ENCODE data around the gene RNU5D-1.
"Not testable (repeated sequence)": the region's sequence is repeated elsewhere in the genome, so short reads cannot be mapped to it uniquely, and the experiment has no call there.

RNU5D-1 gene

DNA sequence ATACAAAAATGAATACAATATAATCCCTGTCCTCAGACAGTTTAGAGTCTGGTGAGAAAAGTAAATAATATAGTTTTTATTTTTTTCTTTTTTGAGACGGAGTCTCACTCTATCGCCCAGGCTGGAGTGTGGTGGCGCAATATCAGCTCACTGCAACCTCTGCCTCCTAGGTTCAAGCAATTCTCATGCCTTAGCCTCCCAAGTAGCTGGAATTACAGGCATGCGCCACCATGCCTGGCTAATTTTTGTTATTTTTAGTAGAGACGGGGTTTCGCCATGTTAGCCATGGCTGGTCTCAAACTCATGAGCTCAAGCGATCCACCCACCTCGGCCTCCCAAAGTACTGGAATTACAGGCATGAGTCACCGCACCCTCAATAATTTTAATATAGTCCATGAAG is 31.6 kb downstream of the RNU5D-1 start:
- DNase-seq (ENCODE audit: low read depth in 2 of 2): not testable (repeated sequence)

- DNase-seq (ENCODE audit: low read depth in 2 of 2): no peak
Measured at GRCh38 chr1:44698138-44698537, 32.8 kb downstream of the RNU5D-1 start.

- no peak for DNase-seq (ENCODE audit: low read depth in 2 of 2)
Measured at GRCh38 chr1:44696789-44697345, 34.1 kb downstream of the RNU5D-1 start.

- DNase-seq (ENCODE audit: low read depth in 2 of 2): no peak
Measured at GRCh38 chr1:44696101-44696500, 34.9 kb downstream of the RNU5D-1 start.

DNA sequence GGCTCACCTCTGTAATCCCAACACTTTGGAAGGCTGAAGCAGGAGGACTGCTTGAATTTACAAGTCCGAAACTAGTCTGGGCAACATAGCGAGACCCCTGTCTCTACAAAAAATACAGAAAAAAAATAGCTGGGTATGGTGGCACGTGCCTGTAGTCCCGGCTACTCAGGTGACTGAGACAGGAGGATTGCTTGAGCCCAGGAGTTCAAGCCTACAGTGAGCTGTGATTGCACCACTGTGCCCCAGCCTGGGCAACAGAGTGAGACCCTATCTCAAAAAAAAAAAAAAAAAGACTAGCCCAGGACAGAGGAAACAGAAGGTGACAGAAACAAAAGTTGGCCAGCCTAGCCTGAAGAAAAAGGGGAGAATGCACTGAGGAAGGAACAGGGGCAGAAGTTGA is 35.3 kb downstream of the RNU5D-1 start:
- DNase-seq (ENCODE audit: low read depth in 2 of 2): no peak

DNA sequence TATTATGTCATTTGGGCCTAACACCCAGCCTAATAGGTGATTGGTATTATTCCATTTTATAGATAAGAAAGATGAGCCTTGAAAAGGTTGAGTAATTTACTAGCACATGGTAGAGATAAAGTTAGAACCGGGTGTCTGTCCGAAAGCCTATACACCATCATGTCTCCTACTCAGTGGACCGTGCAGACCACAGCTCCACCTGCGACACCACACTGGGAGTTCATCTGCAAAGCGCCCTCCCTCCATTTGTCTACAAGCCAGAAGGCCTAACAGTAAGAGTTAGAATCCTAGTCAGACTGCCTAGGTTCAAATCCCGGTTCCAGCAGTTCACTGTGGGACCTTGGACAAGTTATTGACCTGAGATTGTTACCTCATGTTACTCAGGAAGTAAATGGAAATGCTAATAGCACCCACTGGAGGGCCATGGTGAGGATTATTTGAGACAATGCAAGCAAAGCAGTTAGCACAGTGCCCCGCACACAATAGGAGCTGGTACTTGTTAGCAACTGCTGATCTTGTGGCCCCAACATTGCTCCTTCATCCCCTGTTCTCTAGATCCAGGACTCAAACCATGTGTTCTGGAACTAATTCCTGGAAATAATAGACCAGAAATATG is 36.0 kb downstream of the RNU5D-1 start:
- no peak for DNase-seq (ENCODE audit: low read depth in 2 of 2)

DNA sequence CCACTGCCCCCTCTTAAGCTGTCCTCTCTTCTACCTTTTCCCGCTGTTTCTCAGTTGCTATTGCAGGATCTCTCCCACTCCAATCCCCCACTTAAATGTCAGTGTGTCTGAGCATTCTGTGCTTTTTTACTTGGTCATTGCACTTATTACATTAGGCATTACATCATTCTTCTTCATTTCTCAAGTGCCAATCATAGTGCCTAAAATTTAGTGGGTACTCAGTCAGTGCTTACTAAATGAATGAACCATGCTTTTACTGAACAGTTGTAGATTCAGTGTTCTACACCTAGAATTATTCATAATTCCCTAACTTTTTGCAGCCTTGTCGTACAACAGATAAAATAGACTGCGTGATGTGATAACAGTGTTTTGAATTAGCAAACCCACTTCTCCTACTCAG is 37.1 kb downstream of the RNU5D-1 start:
- DNase-seq (ENCODE audit: low read depth in 2 of 2): no peak

DNA sequence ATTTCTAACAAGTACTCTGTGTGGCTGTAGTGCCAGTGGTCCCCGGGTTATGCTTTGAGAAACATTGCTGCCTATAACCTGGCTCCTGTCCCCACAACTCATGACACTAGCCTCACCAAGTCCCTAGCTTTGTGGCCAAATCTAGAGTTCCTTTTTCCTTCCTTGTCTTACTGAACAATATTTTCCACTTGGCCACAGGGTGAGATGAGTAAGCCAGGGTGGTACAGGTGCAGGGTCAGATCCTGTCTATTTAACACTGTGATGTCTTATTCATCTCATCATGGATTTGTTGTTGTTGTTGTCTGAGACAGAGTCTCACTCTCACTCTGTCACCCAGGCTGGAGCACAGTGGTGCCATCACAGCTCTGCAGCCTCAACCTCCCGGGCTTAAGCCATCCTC is 37.8 kb downstream of the RNU5D-1 start:
- DNase-seq (ENCODE audit: low read depth in 2 of 2): no peak

DNA sequence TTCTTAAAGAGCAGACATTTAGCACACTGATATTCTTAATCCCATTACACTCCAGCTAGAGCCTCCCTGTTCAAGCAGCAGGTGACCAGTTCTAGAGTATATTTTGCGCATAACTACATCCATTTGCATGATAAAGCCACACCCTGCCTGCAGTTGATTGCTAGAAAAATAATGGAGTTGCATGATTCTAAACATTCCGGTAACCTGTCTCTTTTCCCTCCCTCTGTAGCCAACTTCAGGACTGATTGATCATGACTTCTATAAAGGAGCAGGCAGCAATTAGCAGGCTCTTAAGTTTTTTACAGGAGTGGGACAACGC is 41.6 kb downstream of the RNU5D-1 start:
- no peak for DNase-seq (ENCODE audit: low read depth in 2 of 2)

GRCh38 chr1:44688760-44689446 is 42.1 kb downstream of the RNU5D-1 start:
- DNase-seq (ENCODE audit: low read depth in 2 of 2): no peak

GRCh38 chr1:44685881-44686280 is 45.1 kb downstream of the RNU5D-1 start:
- DNase-seq (ENCODE audit: low read depth in 2 of 2): no peak

DNA sequence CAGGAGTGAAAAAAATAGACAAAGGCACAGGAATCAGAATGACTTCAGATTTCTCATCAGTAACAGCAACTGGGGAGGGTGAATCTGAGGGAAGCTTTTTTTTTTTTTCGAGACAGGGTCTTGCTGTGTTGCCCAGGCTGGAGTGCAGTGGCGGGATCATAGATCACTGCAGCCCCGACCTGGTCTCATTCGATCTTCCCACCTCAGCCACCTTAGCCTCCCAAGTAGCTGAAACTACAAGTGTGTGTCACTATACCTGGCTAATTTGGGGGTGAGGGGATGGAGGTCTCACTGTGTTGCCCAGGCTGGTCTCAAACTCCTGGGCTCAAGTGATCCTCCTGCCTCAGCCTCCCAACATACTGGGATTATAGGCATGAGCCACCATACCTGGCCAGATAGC is 45.8 kb downstream of the RNU5D-1 start:
- DNase-seq (ENCODE audit: low read depth in 2 of 2): no peak

- no peak for DNase-seq (ENCODE audit: low read depth in 2 of 2)
Measured at GRCh38 chr1:44684525-44684924, 46.4 kb downstream of the RNU5D-1 start.

- DNase-seq (ENCODE audit: low read depth in 2 of 2): no peak
Measured at GRCh38 chr1:44682883-44683265, 48.1 kb downstream of the RNU5D-1 start.

GRCh38 chr1:44681905-44682882 is 48.8 kb downstream of the RNU5D-1 start:
- DNase-seq (ENCODE audit: low read depth in 2 of 2): no peak
